Measurements from ENCODE around the gene VGLL4.
"Not testable (repeated sequence)": the region's sequence is repeated elsewhere in the genome, so short reads cannot be mapped to it uniquely, and the experiment has no call there.

The VGLL4 gene

DNA sequence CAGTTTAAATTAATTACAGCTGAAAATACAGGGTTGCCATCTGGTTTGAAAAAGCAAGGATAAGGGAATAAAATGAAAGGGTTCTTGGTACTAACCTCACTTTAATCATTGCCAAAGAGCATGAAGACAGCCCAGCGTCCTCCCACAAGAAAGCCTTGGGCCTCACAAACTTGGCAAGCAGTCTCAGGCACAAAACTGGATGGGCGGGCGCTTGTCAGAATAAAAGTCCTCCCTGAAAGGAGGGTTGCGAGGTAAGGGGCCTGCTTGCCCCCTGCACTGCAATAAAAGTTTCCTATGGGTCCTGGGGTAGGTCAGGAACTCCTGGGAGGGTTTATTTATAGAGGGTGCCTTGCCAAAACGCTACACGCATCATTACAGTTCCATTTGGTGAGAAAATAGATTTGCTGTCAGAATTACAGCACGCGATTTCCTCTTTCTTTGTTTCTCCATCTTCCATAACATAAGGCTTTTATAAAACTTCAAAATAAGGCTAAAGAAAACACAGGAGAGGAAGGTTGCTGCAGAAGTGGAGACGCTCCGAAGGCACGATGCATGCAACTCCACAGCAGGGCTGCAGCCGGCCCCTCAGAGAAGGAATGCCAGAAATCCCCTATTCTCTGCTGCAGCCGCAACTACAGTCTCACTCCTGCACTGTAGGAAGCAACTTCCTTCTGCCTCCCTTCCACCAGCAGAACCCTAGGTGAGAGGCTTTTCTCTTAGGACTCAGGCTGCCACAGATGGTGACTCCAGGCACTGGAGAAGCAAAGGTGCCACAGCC is 61.3 kb downstream of the VGLL4 start:
- Histone ChIP-seq H3K27ac (ENCODE audit: low read length) (peak overlapping the region; percentile 73), H3K4me3 (ENCODE audit: low read length in 2 of 2) (peak overlapping the region; percentile 75 to 78), H3K9me3 (ENCODE audit: control insufficient read depth in 2 of 2, low read length in 2 of 2) (no peaks in the 10 kb centered on the region), H3K4me1 (ENCODE audit: control insufficient read depth, insufficient read depth, low read length) (peaks cover 37% of the 10 kb centered on the region), H3K9ac (ENCODE audit: low read length in 2 of 2) (peak overlapping the region; percentile 62 to 69), H3K27me3 (ENCODE audit: control insufficient read depth in 1 of 2, insufficient read depth in 2 of 2, low read length in 2 of 2) (no peaks in the 10 kb centered on the region), H3K36me3 (ENCODE audit: control insufficient read depth in 2 of 2, insufficient read depth in 2 of 2, low read length in 2 of 2) (no peaks in the 10 kb centered on the region)

DNA sequence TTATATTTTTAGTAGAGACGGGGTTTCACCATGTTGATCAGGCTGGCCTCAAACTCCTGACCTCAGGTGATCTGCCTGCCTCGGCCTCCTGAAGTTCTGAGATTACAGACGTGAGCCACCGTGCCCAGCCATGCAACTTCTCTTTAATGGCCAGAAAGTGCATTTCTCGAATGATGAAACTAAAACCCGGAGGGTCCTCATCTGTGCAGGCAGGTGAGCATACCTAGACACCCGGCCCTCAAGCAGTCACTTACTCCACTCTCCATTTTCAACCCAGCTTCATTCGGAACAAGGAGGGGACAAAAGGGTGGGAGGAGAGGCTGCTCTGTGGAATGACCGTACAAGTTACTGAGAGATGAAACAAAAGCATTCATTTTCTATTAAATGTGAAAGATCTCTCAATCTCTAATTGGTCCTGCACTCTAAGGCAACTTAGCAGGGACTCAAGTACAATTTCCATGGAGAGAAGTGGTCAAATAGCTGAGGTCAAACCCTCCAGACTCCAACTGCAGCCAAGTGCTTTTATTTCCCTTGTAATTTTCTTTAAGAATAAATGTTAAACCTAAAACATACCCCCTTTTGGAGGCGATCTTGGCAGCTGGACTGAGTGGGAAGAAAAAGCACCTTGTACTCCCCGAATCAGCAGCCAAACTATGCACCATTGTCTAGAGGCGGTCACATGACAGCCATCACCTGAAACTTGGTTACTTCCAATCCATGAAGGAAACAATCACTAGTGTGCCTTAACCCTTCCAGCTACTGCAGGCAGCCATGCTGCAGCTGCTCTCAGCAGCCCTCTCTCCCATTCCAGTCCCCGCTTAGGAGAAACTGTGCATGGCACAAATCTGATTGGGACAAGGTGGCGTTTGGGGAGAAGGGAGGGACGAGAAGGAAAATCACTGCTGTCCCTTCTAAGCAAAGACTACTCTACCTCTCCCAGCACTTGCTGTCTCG is 62.2 kb downstream of the VGLL4 start:
- peak overlapping the region; percentile 73 for H3K27ac ChIP-seq (ENCODE audit: low read length)
- peak overlapping the region; percentile 62 to 69 for H3K9ac ChIP-seq (ENCODE audit: low read length in 2 of 2)
- peak overlapping the region; percentile 75 to 78 for H3K4me3 ChIP-seq (ENCODE audit: low read length in 2 of 2)
- peaks cover 33% of the 10 kb centered on the region for H3K4me1 ChIP-seq (ENCODE audit: control insufficient read depth, insufficient read depth, low read length)
- no peaks in the 10 kb centered on the region for H3K27me3 ChIP-seq (ENCODE audit: control insufficient read depth in 1 of 2, insufficient read depth in 2 of 2, low read length in 2 of 2)
- H3K36me3 ChIP-seq (ENCODE audit: control insufficient read depth in 2 of 2, insufficient read depth in 2 of 2, low read length in 2 of 2) = no peaks in the 10 kb centered on the region
- H3K9me3 ChIP-seq (ENCODE audit: control insufficient read depth in 2 of 2, low read length in 2 of 2) = no peaks in the 10 kb centered on the region

DNA sequence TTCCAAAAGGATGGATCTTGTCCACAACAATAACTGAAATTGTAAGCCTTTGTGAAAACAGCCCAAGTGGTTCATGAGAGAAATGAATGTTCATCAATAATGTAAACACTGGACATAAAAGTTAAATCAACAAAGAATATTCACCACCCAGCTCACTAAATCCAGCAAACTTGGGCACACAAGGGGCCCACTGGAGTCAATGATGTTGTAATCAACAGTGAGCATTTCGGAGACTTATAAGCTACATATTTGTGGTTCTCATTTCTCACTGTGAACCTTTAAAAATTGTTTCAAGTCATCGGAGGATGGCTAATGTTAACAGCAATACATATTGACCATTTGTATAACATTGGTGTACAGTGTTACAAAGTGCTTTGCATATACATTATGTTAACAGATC is 63.1 kb downstream of the VGLL4 start:
- no peaks in the 10 kb centered on the region for H3K36me3 ChIP-seq (ENCODE audit: control insufficient read depth in 2 of 2, insufficient read depth in 2 of 2, low read length in 2 of 2)

DNA sequence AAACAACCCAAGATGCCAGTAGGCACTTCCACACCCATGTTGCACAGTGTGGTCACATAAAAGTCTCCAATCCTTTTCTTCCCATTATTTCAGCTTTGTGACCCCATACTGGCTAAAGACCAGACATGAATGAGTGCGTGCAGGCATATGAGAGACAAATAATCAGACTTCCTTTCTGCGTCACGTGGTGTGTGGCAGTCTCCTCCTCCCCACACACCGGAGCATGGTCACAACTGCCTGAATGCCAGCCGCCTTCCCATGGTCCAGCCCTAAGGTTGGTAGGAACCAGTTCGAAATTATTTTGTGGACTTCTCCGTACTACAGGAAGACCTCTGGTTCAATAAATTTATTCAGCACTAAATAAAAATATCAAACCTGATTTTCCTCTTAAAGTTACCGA is 65.5 kb downstream of the VGLL4 start:
- H3K4me3 ChIP-seq (ENCODE audit: low read length in 2 of 2) = no peak overlapping the region
- H3K27me3 ChIP-seq (ENCODE audit: control insufficient read depth in 1 of 2, insufficient read depth in 2 of 2, low read length in 2 of 2) = no peaks in the 10 kb centered on the region
- H3K36me3 ChIP-seq (ENCODE audit: control insufficient read depth in 2 of 2, insufficient read depth in 2 of 2, low read length in 2 of 2) = peaks cover 0 to 11% of the 10 kb centered on the region in 2 donors
- no peak overlapping the region for H3K27ac ChIP-seq (ENCODE audit: low read length)
- no peak overlapping the region for H3K9ac ChIP-seq (ENCODE audit: low read length in 2 of 2)
- no peaks in the 10 kb centered on the region for H3K9me3 ChIP-seq (ENCODE audit: control insufficient read depth in 2 of 2, low read length in 2 of 2)
- H3K4me1 ChIP-seq (ENCODE audit: control insufficient read depth, insufficient read depth, low read length) = peaks cover 29% of the 10 kb centered on the region

More for the DNA sequence above, 63.1 kb downstream of the VGLL4 start:
- no peak overlapping the region for H3K27ac ChIP-seq (ENCODE audit: low read length)
- H3K4me1 ChIP-seq (ENCODE audit: control insufficient read depth, insufficient read depth, low read length) = peaks cover 34% of the 10 kb centered on the region
- H3K9me3 ChIP-seq (ENCODE audit: control insufficient read depth in 2 of 2, low read length in 2 of 2) = no peaks in the 10 kb centered on the region
- peak overlapping the region in 1 of 2 donors; percentile 78 for H3K4me3 ChIP-seq (ENCODE audit: low read length in 2 of 2)
- no peak overlapping the region for H3K9ac ChIP-seq (ENCODE audit: low read length in 2 of 2)
- H3K27me3 ChIP-seq (ENCODE audit: control insufficient read depth in 1 of 2, insufficient read depth in 2 of 2, low read length in 2 of 2) = no peaks in the 10 kb centered on the region

DNA sequence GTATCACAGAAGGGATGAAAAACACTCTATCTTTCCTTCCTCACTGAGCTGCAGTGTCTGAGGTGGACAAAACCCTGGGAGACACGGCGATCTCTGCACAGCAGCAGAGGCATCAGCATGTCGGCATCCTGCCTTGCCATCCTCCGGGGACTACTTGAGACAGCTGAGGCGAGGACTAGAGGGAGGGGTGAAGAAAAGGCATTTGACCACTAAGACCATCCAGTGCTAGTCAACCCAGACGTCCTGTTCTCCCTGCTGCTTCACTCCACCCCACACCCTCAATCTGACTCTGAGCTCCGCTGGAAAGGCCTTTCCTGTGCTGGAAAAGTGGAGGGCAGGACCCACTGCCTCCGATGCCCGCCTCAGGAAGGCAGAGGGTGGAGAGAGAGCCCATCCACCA is 67.3 kb downstream of the VGLL4 start:
- Histone ChIP-seq H3K9me3 (ENCODE audit: control insufficient read depth in 2 of 2, low read length in 2 of 2) (no peaks in the 10 kb centered on the region), H3K36me3 (ENCODE audit: control insufficient read depth in 2 of 2, insufficient read depth in 2 of 2, low read length in 2 of 2) (peaks cover 0 to 11% of the 10 kb centered on the region in 2 donors), H3K27me3 (ENCODE audit: control insufficient read depth in 1 of 2, insufficient read depth in 2 of 2, low read length in 2 of 2) (no peaks in the 10 kb centered on the region), H3K4me1 (ENCODE audit: control insufficient read depth, insufficient read depth, low read length) (peaks cover 17% of the 10 kb centered on the region), H3K9ac (ENCODE audit: low read length in 2 of 2) (no peak overlapping the region), H3K4me3 (ENCODE audit: low read length in 2 of 2) (no peak overlapping the region), H3K27ac (ENCODE audit: low read length) (no peak overlapping the region)

DNA sequence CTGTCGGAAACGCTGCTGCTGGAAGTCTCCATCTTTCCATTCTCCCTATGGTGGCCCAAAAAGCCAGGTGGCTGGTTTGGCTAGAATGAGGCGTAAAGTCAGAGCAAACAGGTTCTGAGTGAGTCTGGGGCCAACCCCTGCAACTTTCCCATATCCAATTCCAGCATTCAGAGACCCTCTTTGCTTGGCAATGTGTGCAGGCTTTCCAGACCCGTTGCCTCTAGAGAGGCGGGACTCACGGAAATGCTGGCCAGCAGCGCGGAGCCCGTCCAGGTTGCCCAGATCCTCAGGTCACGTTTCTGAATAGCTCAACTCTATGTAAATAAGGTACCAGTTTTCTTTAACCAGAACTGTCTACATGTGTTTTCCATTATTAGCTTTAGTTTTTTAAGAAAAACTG is 68.0 kb downstream of the VGLL4 start:
- Histone ChIP-seq H3K4me3 (ENCODE audit: low read length in 2 of 2) (no peak overlapping the region), H3K27ac (ENCODE audit: low read length) (no peak overlapping the region), H3K36me3 (ENCODE audit: control insufficient read depth in 2 of 2, insufficient read depth in 2 of 2, low read length in 2 of 2) (peaks cover 0 to 11% of the 10 kb centered on the region in 2 donors), H3K9ac (ENCODE audit: low read length in 2 of 2) (no peak overlapping the region), H3K4me1 (ENCODE audit: control insufficient read depth, insufficient read depth, low read length) (peaks cover 13% of the 10 kb centered on the region), H3K9me3 (ENCODE audit: control insufficient read depth in 2 of 2, low read length in 2 of 2) (no peaks in the 10 kb centered on the region), H3K27me3 (ENCODE audit: control insufficient read depth in 1 of 2, insufficient read depth in 2 of 2, low read length in 2 of 2) (no peaks in the 10 kb centered on the region)

DNA sequence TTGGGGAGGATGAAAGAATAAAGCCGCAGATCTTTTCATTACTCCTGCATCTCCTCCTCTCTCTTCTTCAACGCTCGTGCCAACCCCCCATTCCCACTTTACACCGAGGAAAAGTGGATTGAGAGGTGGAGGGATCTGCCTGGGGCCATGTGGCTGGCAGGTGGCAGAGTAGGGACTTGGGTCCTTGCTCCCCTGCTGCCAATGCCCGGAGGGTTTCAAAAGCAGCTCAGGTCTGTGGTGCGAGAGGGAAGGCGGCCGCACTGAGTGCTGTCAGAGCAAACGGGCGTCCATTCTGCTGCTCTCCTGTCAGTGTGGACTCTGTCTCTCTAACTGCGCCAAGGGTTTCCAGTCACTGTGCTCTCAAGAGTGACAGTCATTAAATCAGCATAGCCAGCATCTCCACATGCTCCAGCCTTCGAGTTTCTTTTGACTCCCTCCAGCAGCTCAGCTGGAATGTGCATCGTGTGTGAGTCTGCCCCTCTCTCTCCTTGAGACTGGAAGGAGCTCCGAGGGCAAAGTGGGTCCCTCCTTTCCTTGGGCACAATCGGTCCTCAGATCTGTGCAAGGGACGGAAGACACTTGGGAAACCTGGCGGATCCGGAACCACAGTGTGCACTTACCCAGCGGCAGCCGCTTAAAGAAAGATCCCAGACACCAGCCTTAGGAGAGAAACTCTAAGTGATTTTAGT is 68.6 kb downstream of the VGLL4 start:
- Histone ChIP-seq H3K36me3 (ENCODE audit: control insufficient read depth in 2 of 2, insufficient read depth in 2 of 2, low read length in 2 of 2) (peaks cover 0 to 11% of the 10 kb centered on the region in 2 donors), H3K4me1 (ENCODE audit: control insufficient read depth, insufficient read depth, low read length) (peaks cover 13% of the 10 kb centered on the region), H3K4me3 (ENCODE audit: low read length in 2 of 2) (no peak overlapping the region), H3K9ac (ENCODE audit: low read length in 2 of 2) (no peak overlapping the region), H3K27ac (ENCODE audit: low read length) (no peak overlapping the region), H3K9me3 (ENCODE audit: control insufficient read depth in 2 of 2, low read length in 2 of 2) (no peaks in the 10 kb centered on the region), H3K27me3 (ENCODE audit: control insufficient read depth in 1 of 2, insufficient read depth in 2 of 2, low read length in 2 of 2) (no peaks in the 10 kb centered on the region)

DNA sequence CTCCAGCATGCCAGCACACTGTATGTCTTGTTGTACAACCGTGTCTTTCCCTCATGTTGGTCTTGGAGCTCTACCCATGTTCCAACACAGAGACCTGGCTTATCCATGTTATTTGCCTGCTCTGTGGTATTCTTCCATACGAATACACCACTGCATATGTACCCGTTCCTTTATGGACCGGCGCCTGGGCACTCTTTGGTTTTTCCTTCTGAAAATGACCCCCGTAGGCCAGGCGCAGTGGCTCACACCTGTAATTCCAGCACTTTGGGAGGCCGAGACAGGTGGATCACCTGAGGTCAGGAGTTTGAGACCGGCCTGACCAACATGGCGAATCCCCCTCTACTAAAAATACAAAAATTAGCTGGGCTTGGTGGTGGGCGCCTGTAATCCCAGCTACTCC is 71.1 kb downstream of the VGLL4 start:
- peaks cover 31% of the 10 kb centered on the region for H3K4me1 ChIP-seq (ENCODE audit: control insufficient read depth, insufficient read depth, low read length)
- not testable (repeated sequence) for H3K4me3 ChIP-seq (ENCODE audit: low read length in 2 of 2); H3K9ac ChIP-seq (ENCODE audit: low read length in 2 of 2); H3K27ac ChIP-seq (ENCODE audit: low read length); H3K9me3 ChIP-seq (ENCODE audit: control insufficient read depth in 2 of 2, low read length in 2 of 2); H3K27me3 ChIP-seq (ENCODE audit: control insufficient read depth in 1 of 2, insufficient read depth in 2 of 2, low read length in 2 of 2)
- H3K36me3 ChIP-seq (ENCODE audit: control insufficient read depth in 2 of 2, insufficient read depth in 2 of 2, low read length in 2 of 2) = peaks cover 0 to 11% of the 10 kb centered on the region in 2 donors

DNA sequence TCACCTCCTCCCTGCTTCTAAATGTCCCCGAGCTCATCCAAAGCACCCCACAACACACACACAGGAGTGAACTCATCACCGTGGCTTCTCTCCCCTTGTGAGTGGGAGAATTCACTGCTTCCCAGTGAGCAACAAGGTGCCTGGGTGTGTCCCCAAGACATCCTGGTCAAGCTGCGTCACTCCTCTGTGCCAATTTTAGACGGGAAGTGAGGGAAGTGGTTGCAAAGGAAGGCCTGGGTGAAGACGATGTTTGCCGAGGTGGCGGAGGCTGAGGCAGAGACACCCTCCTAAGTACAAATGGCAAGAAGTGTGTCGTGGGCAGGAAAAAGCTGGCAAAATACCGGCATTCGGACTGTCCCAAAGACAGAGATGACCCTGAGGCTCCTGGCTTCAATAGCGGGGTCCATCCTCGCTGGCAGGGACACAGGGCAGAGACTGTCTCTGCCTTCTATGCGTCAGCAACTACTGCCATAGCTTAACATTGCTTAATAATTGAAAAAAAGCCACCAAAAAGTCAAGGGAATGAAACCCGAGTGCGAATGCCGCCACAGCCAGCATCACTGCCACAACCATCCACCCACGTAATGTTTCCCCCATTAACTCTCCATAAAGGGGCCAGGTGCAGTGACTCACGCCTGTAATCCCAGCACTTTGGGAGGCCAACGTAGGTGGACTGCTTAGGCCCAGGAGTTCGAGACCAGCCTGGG is 72.8 kb downstream of the VGLL4 start:
- H3K27ac ChIP-seq (ENCODE audit: low read length) = peak overlapping the region; percentile 6
- H3K4me3 ChIP-seq (ENCODE audit: low read length in 2 of 2) = no peak overlapping the region
- peaks cover 29% of the 10 kb centered on the region for H3K4me1 ChIP-seq (ENCODE audit: control insufficient read depth, insufficient read depth, low read length)
- H3K9ac ChIP-seq (ENCODE audit: low read length in 2 of 2) = no peak overlapping the region
- no peaks in the 10 kb centered on the region for H3K27me3 ChIP-seq (ENCODE audit: control insufficient read depth in 1 of 2, insufficient read depth in 2 of 2, low read length in 2 of 2)
- peaks cover 0 to 20% of the 10 kb centered on the region in 2 donors for H3K36me3 ChIP-seq (ENCODE audit: control insufficient read depth in 2 of 2, insufficient read depth in 2 of 2, low read length in 2 of 2)
- H3K9me3 ChIP-seq (ENCODE audit: control insufficient read depth in 2 of 2, low read length in 2 of 2) = no peaks in the 10 kb centered on the region

DNA sequence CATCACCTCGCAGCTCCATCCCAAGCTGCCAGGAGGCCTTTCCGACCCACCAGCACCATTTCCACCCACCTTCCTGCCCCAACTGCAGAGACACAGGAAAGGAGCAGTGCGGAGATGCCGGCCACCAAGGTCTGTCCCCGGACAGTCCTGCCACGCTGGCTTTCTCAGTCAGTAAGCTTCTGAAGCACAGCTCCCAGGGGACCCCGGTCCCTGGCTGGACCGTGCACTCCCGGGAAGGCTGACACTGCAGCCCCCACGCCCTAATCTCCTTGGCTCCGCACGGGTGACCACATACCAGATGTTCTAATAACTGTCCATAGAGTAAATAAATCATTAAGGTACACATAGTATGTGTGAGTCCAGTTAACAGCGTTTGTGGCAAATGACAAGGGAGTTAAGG is 73.5 kb downstream of the VGLL4 start:
- no peak overlapping the region for H3K4me3 ChIP-seq (ENCODE audit: low read length in 2 of 2)
- peaks cover 0 to 21% of the 10 kb centered on the region in 2 donors for H3K36me3 ChIP-seq (ENCODE audit: control insufficient read depth in 2 of 2, insufficient read depth in 2 of 2, low read length in 2 of 2)
- H3K9ac ChIP-seq (ENCODE audit: low read length in 2 of 2) = no peak overlapping the region
- H3K4me1 ChIP-seq (ENCODE audit: control insufficient read depth, insufficient read depth, low read length) = peaks cover 29% of the 10 kb centered on the region
- H3K27me3 ChIP-seq (ENCODE audit: control insufficient read depth in 1 of 2, insufficient read depth in 2 of 2, low read length in 2 of 2) = no peaks in the 10 kb centered on the region
- no peaks in the 10 kb centered on the region for H3K9me3 ChIP-seq (ENCODE audit: control insufficient read depth in 2 of 2, low read length in 2 of 2)
- peak overlapping the region; percentile 6 for H3K27ac ChIP-seq (ENCODE audit: low read length)
